Muscle of leg (tissue), 11 donors: ENCODE measurements around the gene RABGAP1L. TPM values are rescaled to one million over a fixed set of nuclear protein-coding genes. Genes with fewer than 3 reads are reported as not detected.
"Not testable (repeated sequence)": the region's sequence is repeated elsewhere in the genome, so short reads cannot be mapped to it uniquely, and the experiment has no call there.

ENCODE experiments used
- DNase-seq: peaks from one replicate; pipeline ENCODE4 v3.0.0; 2013
- H3K27ac ChIP-seq: one replicate; pipeline ENCODE4 v1.5.1; 2013; ENCODE audit warnings: mild to moderate bottlenecking, low read length, control low read depth
- H3K27me3 ChIP-seq: one replicate; pipeline ENCODE4 v1.6.1; 2013; ENCODE audit warnings: low read length; ENCODE audit not compliant: control insufficient read depth, insufficient read depth
- H3K36me3 ChIP-seq: one replicate; pipeline ENCODE4 v1.6.1; 2013; ENCODE audit warnings: low read length; ENCODE audit not compliant: control insufficient read depth, insufficient read depth
- H3K4me1 ChIP-seq: one replicate; pipeline ENCODE4 v1.6.1; 2013; ENCODE audit warnings: low read length; ENCODE audit not compliant: control insufficient read depth, insufficient read depth
- H3K4me3 ChIP-seq: one replicate; pipeline ENCODE4 v1.5.1; 2013; ENCODE audit warnings: low read length, control low read depth
- H3K9me3 ChIP-seq: replicated peaks from 2 replicates; pipeline ENCODE4 v1.6.1; 2013; ENCODE audit warnings: low read depth, low read length; ENCODE audit not compliant: control insufficient read depth
- WGBS: methylation state at CpG from one replicate; pipeline ENCODE4 v1.1.5; 2013; ENCODE audit warnings: missing lambda C conversion rate; ENCODE audit not compliant: insufficient coverage; 5-methylcytosine and 5-hydroxymethylcytosine counted together
- polyA plus RNA-seq, 8 donors: library from polyadenylated mRNA; unstranded; fragments of 120-200 nt; gene quantifications; one replicate each; pipeline versions ENCODE4 v1.2.1 to v1.2.3, GENCODE V29; 2013; ENCODE audit warnings: inconsistent platforms in 1 of 8, low replicate concordance in 1 of 8; ENCODE audit not compliant: insufficient read length in 8 of 8, insufficient read depth in 1 of 8
- total RNA-seq: library from RNA; stranded (reverse); fragments of 120-200 nt; gene quantifications from one replicate; pipeline ENCODE4 v1.2.4, GENCODE V29; 2013

RABGAP1L gene
- total and polyA plus RNA-seq, 9 donors, result 9.8 to 27.2 (median 11.6) TPM

DNA sequence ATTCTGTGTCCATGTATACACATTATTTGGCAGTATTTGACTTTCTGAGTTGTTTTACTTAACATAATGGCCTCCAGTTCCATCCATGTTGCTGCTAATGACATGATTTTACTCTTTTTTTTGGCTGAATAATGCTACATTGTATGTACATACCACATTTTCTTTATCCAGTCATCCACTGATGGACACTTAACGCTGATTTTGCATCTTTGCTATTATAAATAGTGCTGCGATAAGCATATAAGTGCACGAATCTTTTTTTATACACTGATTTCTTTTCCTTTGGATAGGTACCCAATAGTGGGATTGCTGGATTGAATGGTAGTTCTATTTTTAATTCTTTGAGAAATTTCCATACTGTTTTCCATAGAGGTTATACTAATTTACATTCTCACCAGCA is 544.0 kb downstream of the RABGAP1L start:
- DNase-seq, result no peak
- H3K27me3 ChIP-seq, result no peaks in the 10 kb centered on the region
- no peaks in the 10 kb centered on the region for H3K4me1 ChIP-seq
- H3K9me3 ChIP-seq, result no peaks in the 10 kb centered on the region
- H3K27ac ChIP-seq, result no peak overlapping the region
- H3K36me3 ChIP-seq, result no peaks in the 10 kb centered on the region
- no CpG with 5 or more reads among the region's 3 CpGs for WGBS
- H3K4me3 ChIP-seq, result no peak overlapping the region

DNA sequence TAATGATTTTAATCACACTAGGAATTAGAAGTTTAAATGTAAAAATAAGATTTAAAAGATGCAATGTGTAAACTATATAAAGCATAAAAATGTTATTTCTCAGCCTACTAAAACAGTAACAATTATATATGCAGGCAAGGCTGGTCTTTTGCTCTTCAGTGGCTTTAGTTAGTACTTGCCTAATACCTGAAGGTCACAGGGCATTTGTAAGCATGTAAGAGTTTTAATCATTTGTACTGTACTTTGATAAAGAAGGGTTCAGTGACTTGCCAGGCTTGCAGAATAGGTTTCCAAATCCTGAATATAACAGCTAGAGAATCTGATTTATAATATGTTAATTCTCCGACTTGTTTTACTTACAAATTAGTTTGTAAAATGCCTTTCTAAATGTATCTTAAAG is 545.0 kb downstream of the RABGAP1L start:
- WGBS, result no CpG with 5 or more reads among the region's 1 CpG
- Histone ChIP-seq H3K9me3 (peaks cover 2% of the 10 kb centered on the region), H3K36me3 (no peaks in the 10 kb centered on the region), H3K4me1 (no peaks in the 10 kb centered on the region), H3K27ac (no peak overlapping the region), H3K4me3 (no peak overlapping the region), H3K27me3 (no peaks in the 10 kb centered on the region)
- no peak for DNase-seq

DNA sequence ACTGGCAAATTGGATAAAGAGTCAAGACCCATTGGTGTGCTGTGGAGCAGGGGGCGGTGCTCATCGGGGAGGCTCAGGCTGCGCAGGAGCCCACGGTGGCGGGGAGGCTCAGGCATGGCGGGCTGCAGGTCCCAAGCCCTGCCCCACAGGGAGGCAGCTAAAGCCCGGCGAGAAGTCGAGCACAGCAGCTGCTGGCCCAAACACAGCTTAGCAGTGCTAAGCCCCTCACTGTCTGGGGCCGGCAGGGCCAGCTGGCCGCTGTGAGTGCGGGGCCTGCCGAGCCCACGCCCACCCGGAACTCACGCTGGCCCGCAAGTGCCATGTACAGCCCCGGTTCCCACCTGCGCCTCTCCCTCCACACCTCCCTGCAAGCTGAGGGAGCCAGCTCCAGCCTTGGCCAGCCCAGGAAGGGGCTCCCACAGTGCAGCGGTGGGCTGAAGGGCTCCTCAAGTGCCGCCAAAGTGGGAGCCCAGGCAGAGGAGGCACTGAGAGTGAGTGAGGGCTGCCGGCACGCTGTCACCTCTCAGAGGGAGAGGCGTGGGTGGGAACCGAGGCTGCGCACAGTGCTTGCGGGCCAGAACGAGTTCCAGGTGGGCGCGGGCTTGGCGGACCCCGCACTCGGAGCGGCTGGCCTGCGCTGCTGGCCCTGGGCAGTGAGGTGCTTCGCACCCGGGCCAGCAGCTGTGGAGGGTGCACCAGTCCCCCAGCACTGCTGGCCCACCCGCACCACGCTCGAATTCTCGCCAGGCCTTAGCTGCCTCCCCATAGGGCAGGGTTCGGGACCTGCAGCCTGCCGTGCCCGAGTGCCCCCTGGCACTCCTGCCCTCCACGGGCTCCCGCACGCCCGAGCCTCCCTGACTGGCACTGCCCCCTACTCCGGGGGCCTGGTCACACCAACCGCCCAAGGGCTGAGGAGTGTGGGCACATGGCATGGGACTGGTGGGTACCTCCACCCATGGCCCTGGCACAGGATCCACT is 551.8 kb downstream of the RABGAP1L start:
- Histone ChIP-seq H3K9me3 (peaks cover 6% of the 10 kb centered on the region), H3K27ac (no peak overlapping the region), H3K27me3 (no peaks in the 10 kb centered on the region), H3K4me3 (no peak overlapping the region), H3K36me3 (no peaks in the 10 kb centered on the region), H3K4me1 (no peaks in the 10 kb centered on the region)
- WGBS, result 99% methylated on average over 48 of the region's 50 CpGs
- no peak for DNase-seq

DNA sequence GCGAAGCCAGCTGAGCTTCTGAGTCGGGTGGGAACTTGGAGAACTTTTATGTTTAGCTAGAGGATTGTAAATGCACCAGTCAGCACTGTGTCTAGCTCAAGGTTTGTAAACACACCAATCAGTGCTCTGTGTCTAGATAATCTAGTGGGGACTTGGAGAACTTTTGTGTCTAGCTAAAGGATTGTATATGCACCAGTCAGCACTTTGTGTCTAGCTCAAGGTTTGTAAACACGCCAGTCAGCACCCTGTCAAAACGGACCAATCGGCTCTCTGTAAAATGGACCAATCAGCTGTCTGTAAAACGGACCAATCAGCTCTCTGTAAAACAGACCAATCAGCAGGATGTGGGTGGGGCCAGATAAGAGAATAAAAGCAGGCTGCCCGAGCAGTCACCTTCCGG is 552.5 kb downstream of the RABGAP1L start:
- not testable (repeated sequence) for H3K4me1 ChIP-seq, H3K27ac ChIP-seq, H3K9me3 ChIP-seq, H3K4me3 ChIP-seq, H3K36me3 ChIP-seq, H3K27me3 ChIP-seq, DNase-seq
- WGBS, result 100% methylated on average over 8 of the region's 8 CpGs

DNA sequence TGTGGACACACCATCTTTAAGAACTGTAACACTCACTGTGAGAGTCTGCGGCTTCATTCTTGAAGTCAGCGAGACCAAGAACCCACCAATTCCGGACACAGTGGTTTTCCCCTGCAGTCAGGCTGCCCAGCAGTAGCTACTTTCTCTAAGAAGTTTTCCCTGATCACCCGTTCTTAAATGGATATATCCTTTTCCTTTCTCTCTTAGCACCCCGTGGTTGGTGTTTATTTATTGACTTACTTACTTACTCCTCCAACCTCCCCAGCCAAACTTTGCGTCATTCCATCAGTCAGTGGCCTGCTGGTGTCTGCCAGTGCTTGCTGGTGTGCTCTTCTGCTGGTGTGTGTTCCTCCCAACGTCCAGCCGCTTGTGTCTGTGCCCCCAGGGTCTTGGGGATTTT is 553.2 kb downstream of the RABGAP1L start:
- H3K36me3 ChIP-seq, result no peaks in the 10 kb centered on the region
- no peak overlapping the region for H3K27ac ChIP-seq
- WGBS, result 100% methylated on average over 2 of the region's 8 CpGs
- H3K27me3 ChIP-seq, result no peaks in the 10 kb centered on the region
- DNase-seq, result no peak
- H3K4me3 ChIP-seq, result no peak overlapping the region
- H3K4me1 ChIP-seq, result no peaks in the 10 kb centered on the region
- peaks cover 6% of the 10 kb centered on the region for H3K9me3 ChIP-seq

DNA sequence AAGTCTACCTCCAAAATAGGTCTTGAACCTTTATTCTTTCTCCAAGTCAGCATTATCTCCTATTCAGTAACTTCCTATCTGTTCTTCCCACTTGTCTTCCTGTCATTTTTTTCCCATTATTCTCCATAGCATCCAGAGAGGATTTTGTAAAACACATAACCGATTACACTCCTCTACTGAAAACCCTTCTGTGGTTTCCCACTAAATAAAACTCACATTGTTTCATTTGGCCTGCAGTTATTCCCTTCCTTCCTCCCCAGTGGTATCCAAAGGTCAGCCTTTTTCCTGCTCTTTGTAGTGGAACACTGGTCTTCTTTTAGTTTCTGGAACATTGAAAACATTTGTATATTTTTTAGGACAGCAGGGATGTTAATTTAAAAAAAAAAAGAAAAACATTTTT is 554.5 kb downstream of the RABGAP1L start:
- Histone ChIP-seq H3K4me3 (no peak overlapping the region), H3K36me3 (no peaks in the 10 kb centered on the region), H3K9me3 (peaks cover 6% of the 10 kb centered on the region), H3K27ac (peak overlapping the region; percentile 2), H3K27me3 (no peaks in the 10 kb centered on the region), H3K4me1 (no peaks in the 10 kb centered on the region)
- WGBS, result 14% methylated on average over 1 of the region's 1 CpG
- DNase-seq, result peak; percentile 78

- H3K27ac ChIP-seq, result no peak overlapping the region
- H3K36me3 ChIP-seq, result no peaks in the 10 kb centered on the region
- H3K4me3 ChIP-seq, result no peak overlapping the region
- no peaks in the 10 kb centered on the region for H3K9me3 ChIP-seq
- H3K4me1 ChIP-seq, result no peaks in the 10 kb centered on the region
- no peaks in the 10 kb centered on the region for H3K27me3 ChIP-seq
- WGBS, result no CpG with 5 or more reads among the region's 2 CpGs
- DNase-seq, result no peak
Observed at GRCh38 chr1:174719194-174719593, 559.9 kb downstream of the RABGAP1L start.

- Histone ChIP-seq H3K27me3 (no peaks in the 10 kb centered on the region), H3K4me3 (no peak overlapping the region), H3K36me3 (no peaks in the 10 kb centered on the region), H3K27ac (no peak overlapping the region), H3K9me3 (no peaks in the 10 kb centered on the region), H3K4me1 (no peaks in the 10 kb centered on the region)
- WGBS, result no CpG with 5 or more reads among the region's 1 CpG
- DNase-seq, result no peak
Observed at GRCh38 chr1:174720618-174721017, 561.3 kb downstream of the RABGAP1L start.

GRCh38 chr1:174721246-174721645 is 561.9 kb downstream of the RABGAP1L start:
- H3K4me1 ChIP-seq, result no peaks in the 10 kb centered on the region
- no peak overlapping the region for H3K27ac ChIP-seq
- no peaks in the 10 kb centered on the region for H3K9me3 ChIP-seq
- no peak for DNase-seq
- no peak overlapping the region for H3K4me3 ChIP-seq
- whole genome bisulfite sequencing, result 40% methylated on average over 1 of the region's 2 CpGs
- H3K27me3 ChIP-seq, result no peaks in the 10 kb centered on the region
- no peaks in the 10 kb centered on the region for H3K36me3 ChIP-seq

- no peaks in the 10 kb centered on the region for H3K4me1 ChIP-seq
- no peaks in the 10 kb centered on the region for H3K27me3 ChIP-seq
- no peak overlapping the region for H3K27ac ChIP-seq
- no peaks in the 10 kb centered on the region for H3K9me3 ChIP-seq
- H3K36me3 ChIP-seq, result no peaks in the 10 kb centered on the region
- no peak for DNase-seq
- no peak overlapping the region for H3K4me3 ChIP-seq
Observed at GRCh38 chr1:174723816-174724215, 564.5 kb downstream of the RABGAP1L start.
